HG03558 (cell line): Measurements from ENCODE around the gene RASA3.
"Not testable (repeated sequence)": the region's sequence is repeated elsewhere in the genome, so short reads cannot be mapped to it uniquely, and the experiment has no call there.

Experiments
- ATAC-seq: cut with Tn5 transposase; IDR thresholded peaks from one replicate; pipeline ENCODE4 v1.9.1; 2021; ENCODE audit warnings: moderate number of reproducible peaks; ENCODE audit not compliant: unreplicated experiment; ENCODE audit errors: extremely low read depth

Gene RASA3

GRCh38 chr13:114132419-114133121 lies at the start of gene RASA3:
Gene RASA3 (minus strand): TSS chr13:114132623. CDS start chr13:114132489, 134 bp downstream.
- ATAC-seq = peak; percentile 48

GRCh38 chr13:114179087-114179658 lies 46.8 kb upstream of the RASA3 start, which contains the start of gene CFAP97D2:
Gene CFAP97D2 (plus strand): TSS chr13:114179257. CDS start chr13:114179331, 74 bp downstream.
- no peak for ATAC-seq

- no peak for ATAC-seq
Observed at GRCh38 chr13:114177245-114178010, 45.0 kb upstream of the RASA3 start.

GRCh38 chr13:114176359-114176902 lies 44.0 kb upstream of the RASA3 start:
- ATAC-seq = not testable (repeated sequence)

- no peak for ATAC-seq
Observed at GRCh38 chr13:114174529-114174961, 42.1 kb upstream of the RASA3 start.

GRCh38 chr13:114173745-114174144 lies 41.3 kb upstream of the RASA3 start:
- ATAC-seq = no peak

- no peak for ATAC-seq
Observed at GRCh38 chr13:114173272-114173671, 40.8 kb upstream of the RASA3 start.

- no peak for ATAC-seq
Observed at GRCh38 chr13:114167885-114168284, 35.5 kb upstream of the RASA3 start.

- ATAC-seq = no peak
Observed at GRCh38 chr13:114167426-114167825, 35.0 kb upstream of the RASA3 start.

GRCh38 chr13:114166381-114167131 lies 34.1 kb upstream of the RASA3 start:
- no peak for ATAC-seq

- no peak for ATAC-seq
Observed at GRCh38 chr13:114164681-114165429, 32.4 kb upstream of the RASA3 start.

- no peak for ATAC-seq
Observed at GRCh38 chr13:114164053-114164452, 31.6 kb upstream of the RASA3 start.

GRCh38 chr13:114162533-114162922 lies 30.1 kb upstream of the RASA3 start:
- ATAC-seq = no peak

GRCh38 chr13:114161644-114162532 lies 29.5 kb upstream of the RASA3 start:
- ATAC-seq = no peak

GRCh38 chr13:114161028-114161556 lies 28.7 kb upstream of the RASA3 start:
- ATAC-seq = no peak

GRCh38 chr13:114158869-114159666 lies 26.6 kb upstream of the RASA3 start:
- ATAC-seq = not testable (repeated sequence)

GRCh38 chr13:114157869-114158495 lies 25.6 kb upstream of the RASA3 start:
- ATAC-seq = no peak
